ENCODE data around the gene GPD1. TPM values are rescaled to one million over a fixed set of nuclear protein-coding genes. Genes with fewer than 3 reads are reported as not detected.

Gene GPD1
- total RNA-seq, 1 experiment from 2014 or later = 0.07 TPM

Other genes starting within 250 kb of the GPD1 start
- gene FAIM2, start 200.1 kb upstream of the GPD1 start, total RNA-seq (2014; rRNA removed; shearing (Covaris generic)) = 0.06 and 0.45 TPM in 2 replicates
- not detected in 2 replicates for gene AQP2, start 153.3 kb upstream of the GPD1 start, total RNA-seq (2014; rRNA removed; shearing (Covaris generic))
- not detected in 2 replicates for gene AQP5, start 142.1 kb upstream of the GPD1 start, total RNA-seq (2014; rRNA removed; shearing (Covaris generic))
- 0.17 and 0.32 TPM in 2 replicates for gene AQP6, start 131.1 kb upstream of the GPD1 start, total RNA-seq (2014; rRNA removed; shearing (Covaris generic))
- 77.2 and 90.6 TPM in 2 replicates for gene RACGAP1, start 78.5 kb upstream of the GPD1 start, total RNA-seq (2014; rRNA removed; shearing (Covaris generic))
- 4.7 and 6.0 TPM in 2 replicates for gene ASIC1, start 46.4 kb upstream of the GPD1 start, total RNA-seq (2014; rRNA removed; shearing (Covaris generic))
- 70.4 and 77.0 TPM in 2 replicates for gene SMARCD1, start 18.7 kb upstream of the GPD1 start, total RNA-seq (2014; rRNA removed; shearing (Covaris generic))
- 40.8 and 53.7 TPM in 2 replicates for gene COX14, start 8.2 kb downstream of the GPD1 start, total RNA-seq (2014; rRNA removed; shearing (Covaris generic))
- 29.8 and 35.7 TPM in 2 replicates for gene CERS5, start 63.4 kb downstream of the GPD1 start, total RNA-seq (2014; rRNA removed; shearing (Covaris generic))
- gene LIMA1, start 179.5 kb downstream of the GPD1 start, total RNA-seq (2014; rRNA removed; shearing (Covaris generic)) = 39.3 and 40.9 TPM in 2 replicates

Measured in NCI-H460 (cell line).